Measurements from ENCODE around the gene SLC1A2.

- TF ChIP-seq RFX5 (IDR thresholded peaks at IDR 0.05; ENCODE audit: low read depth, low read length), result no peak
- TF ChIP-seq CTCF (conservative IDR thresholded peaks at IDR 0.05; ENCODE audit: low read depth, low read length), result no peak
- no peak for TF ChIP-seq POLR2A (IDR thresholded peaks at IDR 0.05; ENCODE audit: low read depth, low read length)
- no peak for TF ChIP-seq CEBPB (IDR thresholded peaks at IDR 0.05; ENCODE audit: low read depth, low read length)
- no peak for TF ChIP-seq RAD21 (IDR thresholded peaks at IDR 0.05; ENCODE audit: low read length)
Measured at GRCh38 chr11:35419830-35420333, 524 bp upstream of the SLC1A2 start.

Measured in IMR-90 (cell line).